Stimulated activated CD4-positive, alpha-beta T cell treated with anti-CD3 and anti-CD28 coated beads, Interleukin-15, amount 100 ng/mL, for 48 hours (primary cell): Measurements from ENCODE around the gene IBSP.

Source experiments
- DNase-seq, 2 donors: peaks; one replicate each; pipeline ENCODE4 v3.0.0-alpha.2; 2020; ENCODE audit warnings: low read depth in 2 of 2

The IBSP gene

GRCh38 chr4:87838205-87838604, 38.9 kb downstream of the IBSP start:
- no peak for DNase-seq

- DNase-seq, result no peak
Observed at GRCh38 chr4:87838890-87839591, 39.7 kb downstream of the IBSP start.

- DNase-seq, result no peak
Observed at GRCh38 chr4:87839592-87839946, 40.2 kb downstream of the IBSP start.

- DNase-seq, result no peak
Observed at GRCh38 chr4:87840149-87840548, 40.8 kb downstream of the IBSP start.

- DNase-seq, result no peak
Observed at GRCh38 chr4:87843936-87844335, 44.6 kb downstream of the IBSP start.

- DNase-seq, result no peak
Observed at GRCh38 chr4:87844452-87844851, 45.1 kb downstream of the IBSP start.

GRCh38 chr4:87846226-87846625, 46.9 kb downstream of the IBSP start:
- DNase-seq, result no peak

GRCh38 chr4:87848622-87849351, 49.4 kb downstream of the IBSP start:
- peak in 1 of 2 donors; percentile 11 for DNase-seq

- DNase-seq, result no peak
Observed at GRCh38 chr4:87849612-87850011, 50.3 kb downstream of the IBSP start.

- no peak for DNase-seq
Observed at GRCh38 chr4:87851332-87851731, 52.0 kb downstream of the IBSP start.

GRCh38 chr4:87851953-87852352, 52.6 kb downstream of the IBSP start:
- DNase-seq, result no peak

GRCh38 chr4:87853108-87853507, 53.8 kb downstream of the IBSP start:
- no peak for DNase-seq

- DNase-seq, result no peak
Observed at GRCh38 chr4:87853891-87854290, 54.5 kb downstream of the IBSP start.

- no peak for DNase-seq
Observed at GRCh38 chr4:87855559-87855958, 56.2 kb downstream of the IBSP start.

GRCh38 chr4:87856816-87857215, 57.5 kb downstream of the IBSP start:
- no peak for DNase-seq

- DNase-seq, result no peak
Observed at GRCh38 chr4:87857789-87858188, 58.4 kb downstream of the IBSP start.
